A549 treated with Hydrocortisone at 1 μM for 4 hours (cell line): ENCODE measurements around the gene GOLGA8R. TPM values are rescaled to one million over a fixed set of nuclear protein-coding genes. Genes with fewer than 3 reads are reported as not detected.

Experiments
- total RNA-seq: library from RNA; stranded (reverse); fragments of 200-300 nt; extraction: Qiagen RNA extraction; gene quantifications from 5 replicates; pipeline ENCODE4 v1.2.3, GENCODE V29; 2022

GOLGA8R gene
- total RNA-seq = 0.11 to 0.22 TPM (median 0.16 TPM) in 5 replicates

DNA sequence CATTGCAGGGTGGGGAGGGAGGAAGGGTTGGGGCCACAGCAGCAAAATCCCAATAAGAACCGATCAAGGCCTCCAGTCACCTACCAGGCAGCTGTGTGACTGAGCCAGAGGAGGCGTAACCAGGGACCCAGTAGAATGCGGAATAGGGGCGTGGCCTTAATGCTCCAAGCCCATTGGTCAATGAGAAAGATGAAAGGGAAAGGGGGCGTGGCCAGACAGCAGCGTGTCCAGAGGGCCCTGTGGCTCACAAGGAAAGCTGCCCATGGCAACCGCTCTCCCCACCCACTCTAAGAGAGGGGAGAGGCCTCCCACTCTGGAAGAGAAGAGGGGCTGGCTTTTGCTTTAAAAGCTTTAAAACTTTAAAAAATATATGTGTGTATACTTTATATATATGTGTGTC is at the start of gene GOLGA8R:
GOLGA8R (minus strand) TSS at position 101 of the 400 bp plus-strand sequence; CDS start at position 3, 98 bp downstream.

GRCh38 chr15:30392766-30393663 is 21.0 kb downstream of the GOLGA8R start, which contains the start of gene CHRFAM7A:
Gene CHRFAM7A (minus strand): TSS chr15:30393540. CDS start chr15:30383351, 10,189 bp downstream.

Other genes starting within 250 kb of the GOLGA8R start
- 5.2 to 7.9 TPM (median 7.1 TPM) in 5 replicates for gene CHRFAM7A, start 20.7 kb downstream of the GOLGA8R start, total RNA-seq
- 0.14 to 0.22 TPM in 2 of 5 replicates, not detected in the others for gene GOLGA8Q, start 137.8 kb upstream of the GOLGA8R start, total RNA-seq
- 1.9 to 3.9 TPM (median 2.8 TPM) in 5 replicates for gene GOLGA8H, start 189.8 kb upstream of the GOLGA8R start, total RNA-seq